H1 (cell line): ENCODE results near the gene GNG4. TPM values are rescaled to one million over a fixed set of nuclear protein-coding genes. Genes with fewer than 3 reads are reported as not detected.

Experiments
- CTCF ChIA-PET: fragments of 300-600 bp; sonication (Branson Sonifier 250); formaldehyde crosslinking; loops from one replicate; lab custom pipeline; 2021; ENCODE audit not compliant: partially characterized antibody; lab: Charles Lee
- POLR2A ChIA-PET: fragments of 300-600 bp; sonication (Branson Sonifier 250); formaldehyde crosslinking; loops from one replicate; lab custom pipeline; 2021; ENCODE audit warnings: inconsistent platforms; ENCODE audit not compliant: partially characterized antibody; lab: Charles Lee
- DNase-seq, 2 experiments: peaks; one replicate each; pipeline versions ENCODE4 v3.0.0 to v3.0.0-alpha.2; 2010 to 2022; ENCODE audit warnings: low spot score in 2 of 2, low read depth in 1 of 2, mixed read lengths in 1 of 2
- FAIRE-seq: peaks from 2 replicates; lab custom pipeline; 2011; peaks lifted over from hg19 to GRCh38; lab: Jason Lieb, UNC
- H2AFZ ChIP-seq: 2 replicates; pipeline ENCODE4 v1.8.1; 2012; ENCODE audit warnings: low read length, inconsistent platforms
- H2AK5ac ChIP-seq: 2 replicates; pipeline ENCODE4 v1.6.1; 2013; ENCODE audit warnings: low read depth, low read length
- H2BK120ac ChIP-seq: replicated peaks from 2 replicates; pipeline ENCODE3; 2013; ENCODE audit warnings: low read depth, low read length, inconsistent platforms
- H2BK12ac ChIP-seq: 2 replicates; pipeline ENCODE4 v1.6.1; 2013; ENCODE audit warnings: low read depth, low read length
- H2BK15ac ChIP-seq: 2 replicates; pipeline ENCODE4 v1.6.1; 2013; ENCODE audit warnings: low read length
- H2BK20ac ChIP-seq: 2 replicates; pipeline ENCODE4 v1.6.1; 2013; ENCODE audit warnings: low read length
- H2BK5ac ChIP-seq: 2 replicates; pipeline ENCODE4 v1.6.1; 2013; ENCODE audit warnings: low read depth, low read length
- H3K14ac ChIP-seq: 2 replicates; pipeline ENCODE4 v1.6.1; 2013; ENCODE audit warnings: inconsistent platforms; ENCODE audit not compliant: insufficient read length
- H3K18ac ChIP-seq: 2 replicates; pipeline ENCODE4 v1.6.1; 2013; ENCODE audit warnings: low read length; ENCODE audit errors: extremely low read depth
- H3K23ac ChIP-seq: 2 replicates; pipeline ENCODE4 v1.6.1; 2013; ENCODE audit warnings: inconsistent platforms; ENCODE audit not compliant: insufficient read length
- H3K23me2 ChIP-seq: 2 replicates; pipeline ENCODE4 v1.6.1; 2013; ENCODE audit warnings: low read depth, low read length
- H3K27ac ChIP-seq: 2 replicates; pipeline ENCODE4 v1.6.1; 2011; ENCODE audit warnings: low read depth, low read length, inconsistent platforms
- H3K27me3 ChIP-seq, 4 experiments: replicated peaks in 1 of 4; 1 replicate in 1 of 4; 2 replicates in 3 of 4; pipeline versions ENCODE4 v1.6.1 to v1.8.1; 2011 to 2013; ENCODE audit warnings: low read length in 3 of 4, mild to moderate bottlenecking in 3 of 4, inconsistent platforms in 2 of 4, mixed read lengths in 2 of 4, moderate library complexity in 1 of 4; ENCODE audit not compliant: control insufficient read depth in 3 of 4, insufficient read depth in 3 of 4; ENCODE audit errors: extremely low read depth in 1 of 4
- H3K36me3 ChIP-seq, 4 experiments: 2 replicates each; pipeline versions ENCODE4 v1.6.1 to v1.8.1; 2011 to 2013; ENCODE audit warnings: mild to moderate bottlenecking in 4 of 4, low read length in 3 of 4, moderate library complexity in 2 of 4, control low read depth in 1 of 4, inconsistent platforms in 1 of 4; ENCODE audit not compliant: insufficient read depth in 4 of 4, control insufficient read depth in 2 of 4
- H3K4ac ChIP-seq: replicated peaks from 2 replicates; pipeline ENCODE3; 2013; ENCODE audit warnings: low read length, low read depth, mixed read lengths, inconsistent platforms; ENCODE audit not compliant: insufficient read length
- H3K4me1 ChIP-seq, 4 experiments: replicated peaks in 1 of 4; 1 replicate in 1 of 4; 2 replicates in 3 of 4; pipeline versions ENCODE4 v1.6.1 to v1.8.1; 2011 to 2013; ENCODE audit warnings: low read length in 3 of 4, inconsistent platforms in 2 of 4, mixed read lengths in 1 of 4; ENCODE audit not compliant: insufficient read depth in 4 of 4, control insufficient read depth in 3 of 4
- H3K4me2 ChIP-seq, 2 experiments: 2 replicates each; pipeline versions ENCODE4 v1.6.1 to v1.8.1; 2011 to 2013; ENCODE audit warnings: low read depth in 2 of 2, low read length in 2 of 2, control low read depth in 1 of 2, inconsistent platforms in 1 of 2, mild to moderate bottlenecking in 1 of 2; ENCODE audit not compliant: insufficient read depth in 1 of 2
- H3K4me3 ChIP-seq, 4 experiments: fragments of 200-600, 300-600 bp in 1 of 4; sonication (generic), shearing (Covaris generic), sonication (Bioruptor Twin) in 1 of 4; 2 replicates each; pipeline versions ENCODE4 v1.5.1 to v1.8.1; 2011 to 2016; ENCODE audit warnings: low read length in 4 of 4, low read depth in 3 of 4, control low read depth in 2 of 4, inconsistent platforms in 2 of 4, mild to moderate bottlenecking in 2 of 4, mixed read lengths in 1 of 4, moderate library complexity in 1 of 4; ENCODE audit not compliant: insufficient read depth in 2 of 4; ENCODE audit errors: extremely low read depth in 1 of 4
- H3K56ac ChIP-seq: replicated peaks from 2 replicates; pipeline ENCODE3; 2013; ENCODE audit warnings: low read depth, mild to moderate bottlenecking, mixed read lengths, low read length, inconsistent platforms; ENCODE audit not compliant: insufficient read length
- H3K79me1 ChIP-seq: 2 replicates; pipeline ENCODE4 v1.6.1; 2013; ENCODE audit warnings: low read depth, low read length, control low read depth
- H3K79me2 ChIP-seq, 2 experiments: 2 replicates each; pipeline versions ENCODE4 v1.6.1 to v1.8.1; 2012 to 2013; ENCODE audit warnings: low read length in 2 of 2, mild to moderate bottlenecking in 2 of 2, inconsistent platforms in 1 of 2; ENCODE audit not compliant: insufficient read depth in 2 of 2, control insufficient read depth in 1 of 2
- H3K9ac ChIP-seq, 4 experiments: replicated peaks in 1 of 4; 1 replicate in 1 of 4; 2 replicates in 3 of 4; pipeline versions ENCODE4 v1.6.1 to v1.8.1; 2011 to 2013; ENCODE audit warnings: low read depth in 3 of 4, low read length in 3 of 4, control low read depth in 2 of 4, mild to moderate bottlenecking in 2 of 4, moderate library complexity in 2 of 4, inconsistent platforms in 1 of 4; ENCODE audit errors: extremely low read depth in 1 of 4
- H3K9me3 ChIP-seq, 2 experiments: 2 replicates each; pipeline versions ENCODE4 v1.6.1 to v1.8.1; 2012 to 2013; ENCODE audit warnings: mild to moderate bottlenecking in 2 of 2, moderate library complexity in 2 of 2, control low read depth in 1 of 2, inconsistent platforms in 1 of 2, low read depth in 1 of 2, low read length in 1 of 2, mixed read lengths in 1 of 2; ENCODE audit not compliant: insufficient read depth in 2 of 2
- H4K20me1 ChIP-seq, 2 experiments: replicated peaks in 1 of 2; 2 replicates each; pipeline versions ENCODE3 to v1.8.1; 2011 to 2013; ENCODE audit warnings: inconsistent platforms in 2 of 2, low read length in 2 of 2, mild to moderate bottlenecking in 1 of 2; ENCODE audit not compliant: insufficient read depth in 2 of 2, control insufficient read depth in 1 of 2
- H4K5ac ChIP-seq: 2 replicates; pipeline ENCODE4 v1.6.1; 2013; ENCODE audit warnings: low read length, low read depth, mixed read lengths, inconsistent platforms; ENCODE audit not compliant: insufficient read length
- H4K8ac ChIP-seq: 2 replicates; pipeline ENCODE4 v1.8.0; 2013; ENCODE audit warnings: mild to moderate bottlenecking, moderate library complexity, low read length, inconsistent platforms; ENCODE audit not compliant: insufficient read depth; ENCODE audit errors: extremely low read depth
- H4K91ac ChIP-seq: replicated peaks from 2 replicates; pipeline ENCODE3; 2013; ENCODE audit warnings: low read length, mixed read lengths, inconsistent platforms; ENCODE audit not compliant: insufficient read length
- KDM1A ChIP-seq: fragments of 200-600, 300-600 bp; sonication (generic); IDR thresholded peaks from 2 replicates; pipeline ENCODE4 v1.7.1; 2016; ENCODE audit warnings: mild to moderate bottlenecking, low read length, borderline replicate concordance
- SAP30 ChIP-seq: fragments of 300-600 bp; sonication (generic); IDR thresholded peaks from 2 replicates; pipeline ENCODE4 v1.7.1; 2012; ENCODE audit warnings: low read length, moderate library complexity, mild to moderate bottlenecking, inconsistent platforms; ENCODE audit not compliant: insufficient read depth, insufficient replicate concordance
- WGBS, 2 experiments: shearing (Covaris generic) in 1 of 2; methylation state at CpG; one replicate each; pipeline versions ENCODE4 v1.1.6 to v1.1.7; 2013 to 2015; ENCODE audit warnings: low lambda C conversion rate in 2 of 2, mixed read lengths in 2 of 2, inconsistent platforms in 1 of 2, low coverage in 1 of 2, missing lambda C conversion rate in 1 of 2; ENCODE audit not compliant: insufficient replicate concordance in 2 of 2, insufficient coverage in 1 of 2, insufficient read length in 1 of 2; ENCODE audit errors: extremely low coverage in 1 of 2, missing lambda C conversion rate in 1 of 2; 5-methylcytosine and 5-hydroxymethylcytosine counted together
- polyA plus RNA-seq, 7 experiments: library from polyadenylated mRNA; depleted of rRNA in 3 of 7; stranded (reverse) in 5 of 7; unstranded in 2 of 7; fragments of >200 nt in 5 of 7; fragments of 200-250 nt in 2 of 7; gene quantifications; 1 replicate in 5 of 7; 2 replicates in 1 of 7; 4 replicates in 1 of 7; pipeline versions ENCODE4 v1.2.1 to v1.2.3, GENCODE V29; 2011 to 2013; ENCODE audit warnings: missing spikeins in 2 of 7, mixed read lengths in 2 of 7
- total RNA-seq: library from RNA; stranded (reverse); fragmentation: NEBNext Ultra II Directional; extraction: Animal tissue kit (Norgen Biotek cat#: 25700); gene quantifications from 2 replicates; pipeline ENCODE4 v1.2.1, GENCODE V29; 2021
- TF ChIP-seq, protein P1 (sequence below): IDR thresholded peaks from 2 replicates; pipeline ENCODE4 v1.6.1; 2012; ENCODE audit warnings: low read length, inconsistent platforms

GNG4 gene
- total and polyA plus RNA-seq, 2 of the 8 experiments (the other 6 are each of a cell fraction or from before 2014, with no cell fraction given) = 95.5 to 96.8 TPM

DNA sequence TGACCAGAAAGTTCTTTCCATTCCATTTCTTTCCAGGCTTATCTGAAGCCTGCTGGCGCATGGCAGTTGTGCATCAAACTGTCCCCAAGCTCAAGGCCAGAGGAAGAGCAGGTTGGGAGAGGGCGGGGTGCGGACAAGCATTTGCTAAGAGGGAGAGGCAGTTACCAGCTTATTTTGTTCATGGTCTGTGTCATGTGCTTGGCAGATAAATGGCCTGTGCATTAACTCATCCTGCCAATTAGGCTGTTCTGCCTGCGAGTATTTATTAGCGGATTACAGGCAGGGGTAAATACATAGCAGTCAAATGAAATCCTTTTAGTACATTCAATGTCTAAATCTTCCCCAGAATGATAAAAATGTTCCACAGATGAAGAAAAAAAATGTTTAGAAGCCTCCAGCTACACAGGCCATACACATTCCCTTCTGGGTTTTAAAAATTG lies 96.5 kb downstream of the GNG4 start:
- no peak overlapping the region for H3K4me2 ChIP-seq
- no peak overlapping the region for H4K91ac ChIP-seq
- 91% methylated on average over 5 of the region's 5 CpGs; no CpG with 5 or more reads in 1 of the 2 experiments for WGBS, 2 experiments
- no peak for FAIRE-seq
- H3K36me3 ChIP-seq = no peaks in the 10 kb centered on the region; a peak in 3 of 8 replicates
- no peak overlapping the region for H3K27ac ChIP-seq
- H4K8ac ChIP-seq = no peak overlapping the region; the same call in 1 of the 2 replicates
- peaks cover 1 to 2% of the 10 kb centered on the region in 2 experiments for H4K20me1 ChIP-seq
- H3K23me2 ChIP-seq = no peaks in the 10 kb centered on the region
- no peak overlapping the region for H2BK20ac ChIP-seq
- H2AFZ ChIP-seq = no peak overlapping the region
- no peak overlapping the region for H2BK120ac ChIP-seq
- no peak overlapping the region for H3K9ac ChIP-seq
- H3K79me2 ChIP-seq = no peaks in the 10 kb centered on the region
- H3K23ac ChIP-seq = no peak overlapping the region
- no peak for DNase-seq
- ChIA-PET CTCF (interaction anchor here (0.6 to 6.6 kb wide), 9 partner anchors 9 to 189 kb away, joined by 3 to 31 read pairs (median 3); no protein-coding TSS in a partner anchor), POLR2A (no interaction called here)
- no peak overlapping the region for H2BK12ac ChIP-seq
- H3K4ac ChIP-seq = no peak overlapping the region
- no peak overlapping the region for H3K14ac ChIP-seq
- no peaks in the 10 kb centered on the region for H3K9me3 ChIP-seq
- H3K79me1 ChIP-seq = no peaks in the 10 kb centered on the region; the same call in 1 of the 2 replicates
- no peaks in the 10 kb centered on the region for H3K27me3 ChIP-seq
- H3K18ac ChIP-seq = no peak overlapping the region
- no peaks in the 10 kb centered on the region for H3K4me1 ChIP-seq
- H4K5ac ChIP-seq = no peak overlapping the region
- H2AK5ac ChIP-seq = no peak overlapping the region
- no peak overlapping the region for H2BK15ac ChIP-seq
- no peak overlapping the region for H2BK5ac ChIP-seq
- H3K4me3 ChIP-seq = no peak overlapping the region
- H3K56ac ChIP-seq = no peak overlapping the region
- TF ChIP-seq, protein P1, sequence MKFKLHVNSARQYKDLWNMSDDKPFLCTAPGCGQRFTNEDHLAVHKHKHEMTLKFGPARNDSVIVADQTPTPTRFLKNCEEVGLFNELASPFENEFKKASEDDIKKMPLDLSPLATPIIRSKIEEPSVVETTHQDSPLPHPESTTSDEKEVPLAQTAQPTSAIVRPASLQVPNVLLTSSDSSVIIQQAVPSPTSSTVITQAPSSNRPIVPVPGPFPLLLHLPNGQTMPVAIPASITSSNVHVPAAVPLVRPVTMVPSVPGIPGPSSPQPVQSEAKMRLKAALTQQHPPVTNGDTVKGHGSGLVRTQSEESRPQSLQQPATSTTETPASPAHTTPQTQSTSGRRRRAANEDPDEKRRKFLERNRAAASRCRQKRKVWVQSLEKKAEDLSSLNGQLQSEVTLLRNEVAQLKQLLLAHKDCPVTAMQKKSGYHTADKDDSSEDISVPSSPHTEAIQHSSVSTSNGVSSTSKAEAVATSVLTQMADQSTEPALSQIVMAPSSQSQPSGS = no peak
- TF ChIP-seq KDM1A = no peak
- TF ChIP-seq SAP30 = no peak
